DOHH2 (cell line): ENCODE measurements around the gene WFIKKN2.

Experiments
- CTCF ChIP-seq: fragments of 200-600 bp; sonication (generic); IDR thresholded peaks from one replicate; pipeline ENCODE4 v1.5.1; 2014; ENCODE audit warnings: antibody characterized with exemption, mild to moderate bottlenecking, low read depth, low read length; ENCODE audit not compliant: poor library complexity, severe bottlenecking
- EZH2phosphoT487 ChIP-seq: fragments of 200-600 bp; sonication (generic); IDR thresholded peaks from 2 replicates; pipeline ENCODE4 v1.6.1; 2017; ENCODE audit warnings: borderline replicate concordance, mild to moderate bottlenecking, antibody characterized with exemption, low read length, moderate library complexity, mixed read lengths

- TF ChIP-seq CTCF (no peak), EZH2phosphoT487 (no peak)
Measured at GRCh38 chr17:50815400-50815799, 20.0 kb upstream of the WFIKKN2 start.
